H1 (cell line): ENCODE measurements around the gene ELMO3. TPM values are rescaled to one million over a fixed set of nuclear protein-coding genes. Genes with fewer than 3 reads are reported as not detected.

ENCODE experiments used
- CTCF ChIA-PET: fragments of 300-600 bp; sonication (Branson Sonifier 250); formaldehyde crosslinking; loops from one replicate; lab custom pipeline; 2021; ENCODE audit not compliant: partially characterized antibody; lab: Charles Lee
- POLR2A ChIA-PET: fragments of 300-600 bp; sonication (Branson Sonifier 250); formaldehyde crosslinking; loops from one replicate; lab custom pipeline; 2021; ENCODE audit warnings: inconsistent platforms; ENCODE audit not compliant: partially characterized antibody; lab: Charles Lee
- DNase-seq, 2 experiments: peaks; one replicate each; pipeline versions ENCODE4 v3.0.0 to v3.0.0-alpha.2; 2010 to 2022; ENCODE audit warnings: low spot score in 2 of 2, low read depth in 1 of 2, mixed read lengths in 1 of 2
- FAIRE-seq: peaks from 2 replicates; lab custom pipeline; 2011; peaks lifted over from hg19 to GRCh38; lab: Jason Lieb, UNC
- H2AFZ ChIP-seq: 2 replicates; pipeline ENCODE4 v1.8.1; 2012; ENCODE audit warnings: low read length, inconsistent platforms
- H2AK5ac ChIP-seq: 2 replicates; pipeline ENCODE4 v1.6.1; 2013; ENCODE audit warnings: low read depth, low read length
- H2BK120ac ChIP-seq: replicated peaks from 2 replicates; pipeline ENCODE3; 2013; ENCODE audit warnings: low read depth, low read length, inconsistent platforms
- H2BK12ac ChIP-seq: 2 replicates; pipeline ENCODE4 v1.6.1; 2013; ENCODE audit warnings: low read depth, low read length
- H2BK15ac ChIP-seq: 2 replicates; pipeline ENCODE4 v1.6.1; 2013; ENCODE audit warnings: low read length
- H2BK20ac ChIP-seq: 2 replicates; pipeline ENCODE4 v1.6.1; 2013; ENCODE audit warnings: low read length
- H2BK5ac ChIP-seq: 2 replicates; pipeline ENCODE4 v1.6.1; 2013; ENCODE audit warnings: low read depth, low read length
- H3K14ac ChIP-seq: 2 replicates; pipeline ENCODE4 v1.6.1; 2013; ENCODE audit warnings: inconsistent platforms; ENCODE audit not compliant: insufficient read length
- H3K18ac ChIP-seq: 2 replicates; pipeline ENCODE4 v1.6.1; 2013; ENCODE audit warnings: low read length; ENCODE audit errors: extremely low read depth
- H3K23ac ChIP-seq: 2 replicates; pipeline ENCODE4 v1.6.1; 2013; ENCODE audit warnings: inconsistent platforms; ENCODE audit not compliant: insufficient read length
- H3K23me2 ChIP-seq: 2 replicates; pipeline ENCODE4 v1.6.1; 2013; ENCODE audit warnings: low read depth, low read length
- H3K27ac ChIP-seq: 2 replicates; pipeline ENCODE4 v1.6.1; 2011; ENCODE audit warnings: low read depth, low read length, inconsistent platforms
- H3K27me3 ChIP-seq, 4 experiments: replicated peaks in 1 of 4; 1 replicate in 1 of 4; 2 replicates in 3 of 4; pipeline versions ENCODE4 v1.6.1 to v1.8.1; 2011 to 2013; ENCODE audit warnings: low read length in 3 of 4, mild to moderate bottlenecking in 3 of 4, inconsistent platforms in 2 of 4, mixed read lengths in 2 of 4, moderate library complexity in 1 of 4; ENCODE audit not compliant: control insufficient read depth in 3 of 4, insufficient read depth in 3 of 4; ENCODE audit errors: extremely low read depth in 1 of 4
- H3K36me3 ChIP-seq, 4 experiments: 2 replicates each; pipeline versions ENCODE4 v1.6.1 to v1.8.1; 2011 to 2013; ENCODE audit warnings: mild to moderate bottlenecking in 4 of 4, low read length in 3 of 4, moderate library complexity in 2 of 4, control low read depth in 1 of 4, inconsistent platforms in 1 of 4; ENCODE audit not compliant: insufficient read depth in 4 of 4, control insufficient read depth in 2 of 4
- H3K4ac ChIP-seq: replicated peaks from 2 replicates; pipeline ENCODE3; 2013; ENCODE audit warnings: low read length, low read depth, mixed read lengths, inconsistent platforms; ENCODE audit not compliant: insufficient read length
- H3K4me1 ChIP-seq, 4 experiments: replicated peaks in 1 of 4; 1 replicate in 1 of 4; 2 replicates in 3 of 4; pipeline versions ENCODE4 v1.6.1 to v1.8.1; 2011 to 2013; ENCODE audit warnings: low read length in 3 of 4, inconsistent platforms in 2 of 4, mixed read lengths in 1 of 4; ENCODE audit not compliant: insufficient read depth in 4 of 4, control insufficient read depth in 3 of 4
- H3K4me2 ChIP-seq, 2 experiments: 2 replicates each; pipeline versions ENCODE4 v1.6.1 to v1.8.1; 2011 to 2013; ENCODE audit warnings: low read depth in 2 of 2, low read length in 2 of 2, control low read depth in 1 of 2, inconsistent platforms in 1 of 2, mild to moderate bottlenecking in 1 of 2; ENCODE audit not compliant: insufficient read depth in 1 of 2
- H3K4me3 ChIP-seq, 4 experiments: fragments of 200-600, 300-600 bp in 1 of 4; sonication (generic), shearing (Covaris generic), sonication (Bioruptor Twin) in 1 of 4; 2 replicates each; pipeline versions ENCODE4 v1.5.1 to v1.8.1; 2011 to 2016; ENCODE audit warnings: low read length in 4 of 4, low read depth in 3 of 4, control low read depth in 2 of 4, inconsistent platforms in 2 of 4, mild to moderate bottlenecking in 2 of 4, mixed read lengths in 1 of 4, moderate library complexity in 1 of 4; ENCODE audit not compliant: insufficient read depth in 2 of 4; ENCODE audit errors: extremely low read depth in 1 of 4
- H3K56ac ChIP-seq: replicated peaks from 2 replicates; pipeline ENCODE3; 2013; ENCODE audit warnings: low read depth, mild to moderate bottlenecking, mixed read lengths, low read length, inconsistent platforms; ENCODE audit not compliant: insufficient read length
- H3K79me1 ChIP-seq: 2 replicates; pipeline ENCODE4 v1.6.1; 2013; ENCODE audit warnings: low read depth, low read length, control low read depth
- H3K79me2 ChIP-seq, 2 experiments: 2 replicates each; pipeline versions ENCODE4 v1.6.1 to v1.8.1; 2012 to 2013; ENCODE audit warnings: low read length in 2 of 2, mild to moderate bottlenecking in 2 of 2, inconsistent platforms in 1 of 2; ENCODE audit not compliant: insufficient read depth in 2 of 2, control insufficient read depth in 1 of 2
- H3K9ac ChIP-seq, 4 experiments: replicated peaks in 1 of 4; 1 replicate in 1 of 4; 2 replicates in 3 of 4; pipeline versions ENCODE4 v1.6.1 to v1.8.1; 2011 to 2013; ENCODE audit warnings: low read depth in 3 of 4, low read length in 3 of 4, control low read depth in 2 of 4, mild to moderate bottlenecking in 2 of 4, moderate library complexity in 2 of 4, inconsistent platforms in 1 of 4; ENCODE audit errors: extremely low read depth in 1 of 4
- H3K9me3 ChIP-seq, 2 experiments: 2 replicates each; pipeline versions ENCODE4 v1.6.1 to v1.8.1; 2012 to 2013; ENCODE audit warnings: mild to moderate bottlenecking in 2 of 2, moderate library complexity in 2 of 2, control low read depth in 1 of 2, inconsistent platforms in 1 of 2, low read depth in 1 of 2, low read length in 1 of 2, mixed read lengths in 1 of 2; ENCODE audit not compliant: insufficient read depth in 2 of 2
- H4K20me1 ChIP-seq, 2 experiments: replicated peaks in 1 of 2; 2 replicates each; pipeline versions ENCODE3 to v1.8.1; 2011 to 2013; ENCODE audit warnings: inconsistent platforms in 2 of 2, low read length in 2 of 2, mild to moderate bottlenecking in 1 of 2; ENCODE audit not compliant: insufficient read depth in 2 of 2, control insufficient read depth in 1 of 2
- H4K5ac ChIP-seq: 2 replicates; pipeline ENCODE4 v1.6.1; 2013; ENCODE audit warnings: low read length, low read depth, mixed read lengths, inconsistent platforms; ENCODE audit not compliant: insufficient read length
- H4K8ac ChIP-seq: 2 replicates; pipeline ENCODE4 v1.8.0; 2013; ENCODE audit warnings: mild to moderate bottlenecking, moderate library complexity, low read length, inconsistent platforms; ENCODE audit not compliant: insufficient read depth; ENCODE audit errors: extremely low read depth
- H4K91ac ChIP-seq: replicated peaks from 2 replicates; pipeline ENCODE3; 2013; ENCODE audit warnings: low read length, mixed read lengths, inconsistent platforms; ENCODE audit not compliant: insufficient read length
- KDM1A ChIP-seq: fragments of 200-600, 300-600 bp; sonication (generic); IDR thresholded peaks from 2 replicates; pipeline ENCODE4 v1.7.1; 2016; ENCODE audit warnings: mild to moderate bottlenecking, low read length, borderline replicate concordance
- SIN3A ChIP-seq, 2 experiments: IDR thresholded peaks in 1 of 2; conservative IDR thresholded peaks in 1 of 2; 2 replicates each; pipeline ENCODE4 v1.6.1; 2011 to 2012; ENCODE audit warnings: low read length in 2 of 2, improper control_type of control experiment in 1 of 2, low read depth in 1 of 2, mild to moderate bottlenecking in 1 of 2
- SIRT6 ChIP-seq: IDR thresholded peaks from one replicate; pipeline ENCODE4 v1.7.1; 2012; ENCODE audit warnings: low read length, inconsistent platforms
- WGBS, 2 experiments: shearing (Covaris generic) in 1 of 2; methylation state at CpG; one replicate each; pipeline versions ENCODE4 v1.1.6 to v1.1.7; 2013 to 2015; ENCODE audit warnings: low lambda C conversion rate in 2 of 2, mixed read lengths in 2 of 2, inconsistent platforms in 1 of 2, low coverage in 1 of 2, missing lambda C conversion rate in 1 of 2; ENCODE audit not compliant: insufficient replicate concordance in 2 of 2, insufficient coverage in 1 of 2, insufficient read length in 1 of 2; ENCODE audit errors: extremely low coverage in 1 of 2, missing lambda C conversion rate in 1 of 2; 5-methylcytosine and 5-hydroxymethylcytosine counted together
- polyA plus RNA-seq, 7 experiments: library from polyadenylated mRNA; depleted of rRNA in 3 of 7; stranded (reverse) in 5 of 7; unstranded in 2 of 7; fragments of >200 nt in 5 of 7; fragments of 200-250 nt in 2 of 7; gene quantifications; 1 replicate in 5 of 7; 2 replicates in 1 of 7; 4 replicates in 1 of 7; pipeline versions ENCODE4 v1.2.1 to v1.2.3, GENCODE V29; 2011 to 2013; ENCODE audit warnings: missing spikeins in 2 of 7, mixed read lengths in 2 of 7
- total RNA-seq: library from RNA; stranded (reverse); fragmentation: NEBNext Ultra II Directional; extraction: Animal tissue kit (Norgen Biotek cat#: 25700); gene quantifications from 2 replicates; pipeline ENCODE4 v1.2.1, GENCODE V29; 2021

Gene ELMO3
- total and polyA plus RNA-seq, 2 of the 8 experiments (the other 6 are each of a cell fraction or from before 2014, with no cell fraction given): 9.6 to 10.9 TPM

DNA sequence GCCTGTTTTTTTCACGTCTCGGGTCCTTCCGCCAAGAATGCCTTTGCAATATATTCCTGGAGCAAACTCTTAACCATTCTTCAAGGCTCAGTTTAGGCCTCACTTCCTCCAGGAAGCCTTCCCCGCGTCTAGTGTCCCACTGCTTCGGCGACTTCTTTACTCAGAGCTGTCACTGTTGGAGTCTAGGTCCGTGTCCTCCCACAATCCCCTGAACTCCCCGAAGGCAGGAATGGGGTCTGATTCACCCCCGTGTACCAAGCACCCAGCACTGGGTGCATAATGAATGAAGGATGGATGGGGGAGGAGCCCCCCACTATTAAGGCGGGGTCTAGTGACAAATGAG is 15.7 kb upstream of the ELMO3 start:
- H3K9me3 ChIP-seq: no peaks in the 10 kb centered on the region
- H2BK120ac ChIP-seq: no peak overlapping the region
- no peaks in the 10 kb centered on the region for H3K79me1 ChIP-seq
- no peak overlapping the region for H4K91ac ChIP-seq
- H3K36me3 ChIP-seq: no peaks in the 10 kb centered on the region; a peak in 1 of 8 replicates
- no peak overlapping the region for H3K18ac ChIP-seq
- DNase-seq (no peak), FAIRE-seq (no peak)
- H3K23me2 ChIP-seq: peaks cover 15% of the 10 kb centered on the region; the same call in 1 of the 2 replicates
- H3K4me3 ChIP-seq: peak overlapping the region; percentile 73 to 90 (median 85)
- H2BK15ac ChIP-seq: no peak overlapping the region; the same call in 1 of the 2 replicates
- H3K4me1 ChIP-seq: peaks cover 0 to 21% (median 16%) of the 10 kb centered on the region in 4 experiments; a peak in 5 of 7 replicates
- POLR2A ChIA-PET: interaction anchor here (1.3 to 4.0 kb wide), 5 partner anchors 9 to 32 kb away, joined by 4 to 19 read pairs (median 12); partner anchors contain the start of genes B3GNT9 and HSF4
- CTCF ChIA-PET: interaction anchor here (1.0 to 9.3 kb wide), 9 partner anchors 10 to 231 kb away, joined by 3 to 151 read pairs (median 5); partner anchors contain the start of genes CES3, ELMO3, FBXL8 and HSF4
- H4K8ac ChIP-seq: no peak overlapping the region; the same call in 1 of the 2 replicates
- 7% methylated on average over 11 of the region's 11 CpGs; no CpG with 5 or more reads in 1 of the 2 experiments for WGBS, 2 experiments
- H3K14ac ChIP-seq: no peak overlapping the region
- no peak overlapping the region for H3K23ac ChIP-seq
- H3K27ac ChIP-seq: no peak overlapping the region
- peaks cover 2 to 24% of the 10 kb centered on the region in 2 experiments for H4K20me1 ChIP-seq
- H4K5ac ChIP-seq: no peak overlapping the region
- TF ChIP-seq SIN3A (conservative IDR thresholded peaks at IDR 0.05 in 1 of 2, IDR thresholded peaks at IDR 0.05 in 1 of 2; ENCODE audit: low read depth in 1 of 2, low read length in 2 of 2) (0 out of 4 replicates have a peak, but pooled peaks of 1 of the 2 experiments have one; percentile 37), KDM1A (peak; percentile 30; the same call in 1 of the 2 replicates), SIRT6 (no peak)
- H2AFZ ChIP-seq: no peak overlapping the region
- peak overlapping the region; percentile 67 to 92 for H3K4me2 ChIP-seq
- no peak overlapping the region for H3K56ac ChIP-seq
- H2BK5ac ChIP-seq: no peak overlapping the region
- H3K79me2 ChIP-seq: peaks cover 0 to 5% of the 10 kb centered on the region in 2 experiments; a peak in 1 of 4 replicates
- no peak overlapping the region for H2BK12ac ChIP-seq
- H3K9ac ChIP-seq: peak overlapping the region in 1 of 4 experiments; percentile 96; a peak in 2 of 7 replicates
- H2AK5ac ChIP-seq: no peak overlapping the region
- no peak overlapping the region for H2BK20ac ChIP-seq
- H3K4ac ChIP-seq: no peak overlapping the region
- H3K27me3 ChIP-seq: peaks cover 8 to 37% (median 23%) of the 10 kb centered on the region in 4 experiments
